Mesenchymal stem cell (in vitro differentiated cells and primary cell): ENCODE data around the gene GABBR2.

Experiments used
- DNase-seq: peaks from one replicate; pipeline ENCODE4 v3.0.0-alpha.2; 2013
- H2AFZ ChIP-seq: one replicate; pipeline ENCODE4 v1.6.1; 2013; ENCODE audit warnings: low read depth, mild to moderate bottlenecking, control low read depth, inconsistent platforms, low read length, moderate library complexity
- H2AK5ac ChIP-seq: 2 replicates; pipeline ENCODE4 v1.6.1; 2013; ENCODE audit warnings: low read length, moderate library complexity, mild to moderate bottlenecking, inconsistent platforms; ENCODE audit not compliant: severe bottlenecking
- H2BK120ac ChIP-seq: one replicate; pipeline ENCODE4 v1.6.1; 2013; ENCODE audit warnings: low read depth, mild to moderate bottlenecking, inconsistent platforms, low read length, moderate library complexity
- H2BK12ac ChIP-seq, 2 experiments: one replicate each; pipeline ENCODE4 v1.6.1; 2013; ENCODE audit warnings: inconsistent platforms in 2 of 2, low read length in 2 of 2, mild to moderate bottlenecking in 2 of 2, moderate library complexity in 2 of 2, control low read depth in 1 of 2
- H2BK15ac ChIP-seq: one replicate; pipeline ENCODE4 v1.6.1; 2013; ENCODE audit warnings: mild to moderate bottlenecking, low read depth, inconsistent platforms; ENCODE audit not compliant: poor library complexity, severe bottlenecking
- H2BK5ac ChIP-seq: 2 replicates; pipeline ENCODE4 v1.6.1; 2013; ENCODE audit warnings: low read depth, mild to moderate bottlenecking, low read length, control low read depth, inconsistent platforms; ENCODE audit not compliant: poor library complexity, severe bottlenecking
- H3K14ac ChIP-seq, 2 experiments: one replicate each; pipeline ENCODE4 v1.6.1; 2013; ENCODE audit warnings: inconsistent platforms in 2 of 2, low read length in 2 of 2, control low read depth in 1 of 2, mild to moderate bottlenecking in 1 of 2, moderate library complexity in 1 of 2
- H3K18ac ChIP-seq, 2 experiments: one replicate each; pipeline ENCODE4 v1.6.1; 2013; ENCODE audit warnings: inconsistent platforms in 2 of 2, low read length in 2 of 2, control low read depth in 1 of 2, low read depth in 1 of 2, mild to moderate bottlenecking in 1 of 2
- H3K23ac ChIP-seq, 2 experiments: one replicate each; pipeline ENCODE4 v1.6.1; 2013; ENCODE audit warnings: inconsistent platforms in 2 of 2, low read length in 2 of 2, mild to moderate bottlenecking in 2 of 2, moderate library complexity in 2 of 2, control low read depth in 1 of 2
- H3K27ac ChIP-seq: 2 replicates; pipeline ENCODE4 v1.5.1; 2013; ENCODE audit warnings: mild to moderate bottlenecking, moderate library complexity, low read length, control low read depth, inconsistent platforms; ENCODE audit not compliant: poor library complexity, severe bottlenecking
- H3K27me3 ChIP-seq, 2 experiments: 2 replicates each; pipeline versions ENCODE4 v1.6.1 to v1.7.0; 2013; ENCODE audit warnings: low read length in 2 of 2, mild to moderate bottlenecking in 2 of 2, moderate library complexity in 2 of 2, control low read depth in 1 of 2, inconsistent platforms in 1 of 2; ENCODE audit not compliant: control insufficient read depth in 1 of 2, insufficient read depth in 1 of 2
- H3K36me3 ChIP-seq, 2 experiments: 2 replicates each; pipeline versions ENCODE4 v1.6.1 to v1.7.0; 2013; ENCODE audit warnings: low read length in 2 of 2, control low read depth in 1 of 2, inconsistent platforms in 1 of 2, low read depth in 1 of 2, mild to moderate bottlenecking in 1 of 2; ENCODE audit not compliant: insufficient read depth in 2 of 2, control insufficient read depth in 1 of 2
- H3K4ac ChIP-seq, 2 experiments: one replicate each; pipeline ENCODE4 v1.6.1; 2013; ENCODE audit warnings: inconsistent platforms in 2 of 2, low read length in 2 of 2, mild to moderate bottlenecking in 2 of 2, moderate library complexity in 2 of 2, control low read depth in 1 of 2, low read depth in 1 of 2
- H3K4me1 ChIP-seq: 2 replicates; pipeline ENCODE4 v1.6.1; 2013; ENCODE audit warnings: low read depth, low read length, control low read depth; ENCODE audit not compliant: control insufficient read depth, insufficient read depth
- H3K4me2 ChIP-seq: 2 replicates; pipeline ENCODE4 v1.6.1; 2013; ENCODE audit warnings: low read length, mild to moderate bottlenecking, inconsistent platforms; ENCODE audit not compliant: poor library complexity, severe bottlenecking
- H3K4me3 ChIP-seq, 2 experiments: 2 replicates each; pipeline versions ENCODE4 v1.5.1 to v1.7.0; 2013; ENCODE audit warnings: low read length in 2 of 2, mild to moderate bottlenecking in 2 of 2, control low read depth in 1 of 2, low read depth in 1 of 2; ENCODE audit not compliant: insufficient read depth in 1 of 2
- H3K79me1 ChIP-seq: replicated peaks from 2 replicates; pipeline ENCODE4 v1.6.1; 2013; ENCODE audit warnings: mild to moderate bottlenecking, control low read depth, low read length, inconsistent platforms; ENCODE audit not compliant: poor library complexity, severe bottlenecking
- H3K9ac ChIP-seq: 2 replicates; pipeline ENCODE4 v1.7.0; 2013; ENCODE audit warnings: mild to moderate bottlenecking, low read length, moderate library complexity
- H3K9me3 ChIP-seq: 2 replicates; pipeline ENCODE4 v1.7.0; 2013; ENCODE audit warnings: mild to moderate bottlenecking, low read length; ENCODE audit not compliant: control insufficient read depth
- H4K8ac ChIP-seq: one replicate; pipeline ENCODE4 v1.6.1; 2013; ENCODE audit warnings: inconsistent platforms, mild to moderate bottlenecking, low read length, moderate library complexity
- H4K91ac ChIP-seq: one replicate; pipeline ENCODE4 v1.6.1; 2013; ENCODE audit warnings: mild to moderate bottlenecking, low read length, inconsistent platforms
- WGBS: methylation state at CpG from one replicate; pipeline ENCODE4 v1.1.7; 2013; ENCODE audit warnings: mixed read lengths; 5-methylcytosine and 5-hydroxymethylcytosine counted together

The GABBR2 gene

GRCh38 chr9:98370300-98370975 is 338.3 kb downstream of the GABBR2 start:
- no peak for DNase-seq
- WGBS, result 88% methylated on average over 7 of the region's 9 CpGs

GRCh38 chr9:98369896-98370295 is 338.8 kb downstream of the GABBR2 start:
- Histone ChIP-seq H3K79me1 (no peaks in the 10 kb centered on the region), H3K4me3 (no peak overlapping the region), H3K23ac (no peak overlapping the region), H3K4me2 (no peak overlapping the region), H3K4me1 (peaks cover 10% of the 10 kb centered on the region), H3K36me3 (no peaks in the 10 kb centered on the region), H4K8ac (no peak overlapping the region), H2AFZ (no peak overlapping the region), H2BK12ac (no peak overlapping the region), H3K9ac (no peak overlapping the region), H3K14ac (no peak overlapping the region), H2BK5ac (no peak overlapping the region), H3K27me3 (peaks cover 0 to 4% of the 10 kb centered on the region in 2 experiments), H3K27ac (no peak overlapping the region), H4K91ac (no peak overlapping the region), H3K18ac (no peak overlapping the region), H3K9me3 (peaks cover 16% of the 10 kb centered on the region), H2AK5ac (no peak overlapping the region), H2BK15ac (no peak overlapping the region), H2BK120ac (no peak overlapping the region), H3K4ac (no peak overlapping the region)
- 87% methylated on average over 2 of the region's 2 CpGs for WGBS
- no peak for DNase-seq

More at GRCh38 chr9:98370300-98370975, 338.3 kb downstream of the GABBR2 start:
- Histone ChIP-seq H3K14ac (no peak overlapping the region), H3K4me3 (no peak overlapping the region), H2BK5ac (no peak overlapping the region), H3K18ac (no peak overlapping the region), H2BK120ac (no peak overlapping the region), H3K27me3 (peaks cover 0 to 4% of the 10 kb centered on the region in 2 experiments), H4K8ac (no peak overlapping the region), H3K4ac (no peak overlapping the region), H3K9ac (no peak overlapping the region), H2BK12ac (no peak overlapping the region), H4K91ac (no peak overlapping the region), H3K4me2 (no peak overlapping the region), H2AFZ (no peak overlapping the region), H2BK15ac (no peak overlapping the region), H3K27ac (no peak overlapping the region), H3K4me1 (peaks cover 16% of the 10 kb centered on the region), H3K23ac (no peak overlapping the region), H3K79me1 (no peaks in the 10 kb centered on the region), H2AK5ac (no peak overlapping the region), H3K9me3 (peaks cover 12% of the 10 kb centered on the region), H3K36me3 (no peaks in the 10 kb centered on the region)

- H3K14ac ChIP-seq, result no peak overlapping the region
- H3K36me3 ChIP-seq, result no peaks in the 10 kb centered on the region
- no peaks in the 10 kb centered on the region for H3K79me1 ChIP-seq
- no peak overlapping the region for H2BK5ac ChIP-seq
- H3K18ac ChIP-seq, result no peak overlapping the region
- peaks cover 0 to 4% of the 10 kb centered on the region in 2 experiments for H3K27me3 ChIP-seq
- no peak overlapping the region for H3K4me3 ChIP-seq
- no peak overlapping the region for H2AFZ ChIP-seq
- H4K8ac ChIP-seq, result no peak overlapping the region
- no peak overlapping the region for H3K4me2 ChIP-seq
- H4K91ac ChIP-seq, result no peak overlapping the region
- H2BK120ac ChIP-seq, result no peak overlapping the region
- WGBS, result 80% methylated on average over 2 of the region's 2 CpGs
- no peak overlapping the region for H2AK5ac ChIP-seq
- H3K23ac ChIP-seq, result no peak overlapping the region
- H3K4me1 ChIP-seq, result peaks cover 7% of the 10 kb centered on the region
- no peak overlapping the region for H3K27ac ChIP-seq
- no peak overlapping the region for H3K9ac ChIP-seq
- H3K4ac ChIP-seq, result no peak overlapping the region
- peaks cover 16% of the 10 kb centered on the region for H3K9me3 ChIP-seq
- DNase-seq, result no peak
- H2BK12ac ChIP-seq, result no peak overlapping the region
- H2BK15ac ChIP-seq, result no peak overlapping the region
Measured at GRCh38 chr9:98369471-98369870, 339.3 kb downstream of the GABBR2 start.

GRCh38 chr9:98369066-98369425 is 339.7 kb downstream of the GABBR2 start:
- WGBS, result 84% methylated on average over 6 of the region's 6 CpGs
- H4K91ac ChIP-seq, result no peak overlapping the region
- H3K4me1 ChIP-seq, result peaks cover 5% of the 10 kb centered on the region

More at GRCh38 chr9:98369066-98369425, 339.7 kb downstream of the GABBR2 start:
- Histone ChIP-seq H2BK5ac (no peak overlapping the region), H3K4me3 (no peak overlapping the region), H3K79me1 (no peaks in the 10 kb centered on the region), H3K27ac (no peak overlapping the region), H2BK15ac (no peak overlapping the region), H3K4me2 (no peak overlapping the region), H3K36me3 (no peaks in the 10 kb centered on the region), H3K27me3 (peaks cover 0 to 4% of the 10 kb centered on the region in 2 experiments), H3K18ac (no peak overlapping the region), H2BK12ac (no peak overlapping the region), H3K23ac (no peak overlapping the region), H3K9me3 (peaks cover 16% of the 10 kb centered on the region), H2AFZ (no peak overlapping the region), H3K4ac (no peak overlapping the region), H3K14ac (no peak overlapping the region), H3K9ac (no peak overlapping the region), H2BK120ac (no peak overlapping the region), H4K8ac (no peak overlapping the region), H2AK5ac (no peak overlapping the region)
- no peak for DNase-seq
